GM12874 (cell line): ENCODE data around the gene HOXD4.

ENCODE experiments used
- CTCF ChIP-seq: IDR thresholded peaks from 2 replicates; pipeline ENCODE4 v1.5.1; 2011; ENCODE audit warnings: low read depth, mild to moderate bottlenecking, control low read depth, low read length, moderate library complexity; ENCODE audit not compliant: insufficient read depth

Gene HOXD4

GRCh38 chr2:176154576-176155252, 3.4 kb downstream of the HOXD4 start:
- no peak for TF ChIP-seq CTCF

- TF ChIP-seq CTCF: no peak
Observed at GRCh38 chr2:176155356-176156044, 4.2 kb downstream of the HOXD4 start.

- no peak for TF ChIP-seq CTCF
Observed at GRCh38 chr2:176156301-176156806, 5.0 kb downstream of the HOXD4 start.

GRCh38 chr2:176156807-176157498, 5.6 kb downstream of the HOXD4 start, which contains the start of gene HOXD3:
TSS of gene HOXD3 (plus strand) at chr2:176157307. CDS start at chr2:176169115, 11,808 bp downstream.
- no peak for TF ChIP-seq CTCF

- no peak for TF ChIP-seq CTCF
Observed at GRCh38 chr2:176157499-176158185, 6.3 kb downstream of the HOXD4 start.

- TF ChIP-seq CTCF: no peak
Observed at GRCh38 chr2:176158186-176158591, 6.8 kb downstream of the HOXD4 start.
